Right cardiac atrium (tissue), 5 donors: ENCODE data around the gene HYDIN. TPM values are rescaled to one million over a fixed set of nuclear protein-coding genes. Genes with fewer than 3 reads are reported as not detected.
A peak's percentile ranks its signal among the peaks of the same experiment; 100 is the strongest.
"Not testable (repeated sequence)": the region's sequence is repeated elsewhere in the genome, so short reads cannot be mapped to it uniquely, and the experiment has no call there.

Experiments
- ATAC-seq, 2 donors: fragments of 200-7000 bp; cut with Tn5 transposase; one replicate each; pipeline versions ENCODE4 v1.8.0 to v1.9.1; 2020; ENCODE audit warnings: moderate library complexity in 2 of 2, mild to moderate bottlenecking in 1 of 2
- DNase-seq, 3 donors: peaks; one replicate each; pipeline ENCODE4 v3.0.0-alpha.2; 2020
- H3K27ac ChIP-seq: one replicate; pipeline ENCODE4 v1.5.1; 2013; ENCODE audit warnings: mild to moderate bottlenecking, low read length, control low read depth, moderate library complexity
- H3K27me3 ChIP-seq: one replicate; pipeline ENCODE4 v1.6.1; 2013; ENCODE audit not compliant: control insufficient read depth, insufficient read depth
- H3K4me1 ChIP-seq: one replicate; pipeline ENCODE4 v1.6.1; 2013; ENCODE audit warnings: low read length; ENCODE audit not compliant: control insufficient read depth, insufficient read depth
- H3K4me3 ChIP-seq: one replicate; pipeline ENCODE4 v1.5.1; 2013; ENCODE audit warnings: low read length, control low read depth
- H3K9me3 ChIP-seq: one replicate; pipeline ENCODE4 v1.6.1; 2013; ENCODE audit warnings: low read length; ENCODE audit not compliant: control insufficient read depth
- WGBS: extraction: QIAGEN DNeasy Blood & Tissue Kit; methylation state at CpG from one replicate; pipeline ENCODE4 v1.1.7; 2013; 5-methylcytosine and 5-hydroxymethylcytosine counted together
- intact Hi-C, 4 donors: fragments of 100-400 bp; cut with DNase I; formaldehyde crosslinking; loops; one replicate each; pipeline versions ENCODE4 v1.11.0 to v1.14.0; 2022 to 2023
- polyA plus RNA-seq: library from polyadenylated mRNA; stranded (reverse); fragments of 200-250 nt; gene quantifications from one replicate; pipeline ENCODE4 v1.2.3, GENCODE V29; 2013
- total RNA-seq, 4 donors: library from RNA; stranded (reverse); fragmentation: NEBNext Ultra II Directional; extraction: Animal tissue kit (Norgen Biotek cat#: 25700); gene quantifications; one replicate each; pipeline ENCODE4 v1.2.1, GENCODE V29; 2021
- donor health status: healthy with polysubstance abuse.
- donor health status: DM: no; HTN: yes; CAD: no.
- donor health status: DM: no; HTN: no; CAD: no.
- donor health status: DM: no; HTN: yes; CAD: no; lungs with severe emphysema.
- donor health status: DM: yes; HTN: yes; CAD: no.

The HYDIN gene
- total and polyA plus RNA-seq, 5 donors = 0.57 to 2.3 (median 2.1) TPM

GRCh38 chr16:70822734-70823133, 407.8 kb downstream of the HYDIN start:
- H3K4me1 ChIP-seq, H3K27ac ChIP-seq, ATAC-seq, intact Hi-C loops, H3K27me3 ChIP-seq, H3K9me3 ChIP-seq, H3K4me3 ChIP-seq, DNase-seq: not testable (repeated sequence)
- 44% methylated on average over 1 of the region's 2 CpGs for WGBS

DNA sequence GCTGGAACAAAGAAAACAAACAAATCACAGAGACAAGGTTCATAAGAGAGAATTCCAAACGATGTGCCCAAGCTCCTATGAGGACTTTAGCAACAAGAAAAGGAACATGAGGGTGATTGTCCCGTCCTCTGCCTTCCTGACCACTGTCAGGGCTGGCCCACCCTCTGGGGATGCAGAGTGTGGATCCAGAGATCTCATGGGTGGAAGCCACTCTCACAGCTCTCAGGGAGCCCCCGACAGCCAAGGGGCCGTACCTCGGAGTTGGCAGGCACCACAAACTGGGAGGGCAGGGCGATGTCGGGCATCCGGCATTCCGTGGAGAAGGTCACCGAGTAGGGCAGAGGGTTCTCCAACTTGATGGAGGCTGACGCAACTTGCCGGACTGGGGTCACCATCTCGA, 412.4 kb downstream of the HYDIN start:
- intact Hi-C loops, H3K27ac ChIP-seq, H3K27me3 ChIP-seq, H3K9me3 ChIP-seq, H3K4me3 ChIP-seq, H3K4me1 ChIP-seq, DNase-seq, ATAC-seq: not testable (repeated sequence)
- 81% methylated on average over 11 of the region's 13 CpGs for WGBS

DNA sequence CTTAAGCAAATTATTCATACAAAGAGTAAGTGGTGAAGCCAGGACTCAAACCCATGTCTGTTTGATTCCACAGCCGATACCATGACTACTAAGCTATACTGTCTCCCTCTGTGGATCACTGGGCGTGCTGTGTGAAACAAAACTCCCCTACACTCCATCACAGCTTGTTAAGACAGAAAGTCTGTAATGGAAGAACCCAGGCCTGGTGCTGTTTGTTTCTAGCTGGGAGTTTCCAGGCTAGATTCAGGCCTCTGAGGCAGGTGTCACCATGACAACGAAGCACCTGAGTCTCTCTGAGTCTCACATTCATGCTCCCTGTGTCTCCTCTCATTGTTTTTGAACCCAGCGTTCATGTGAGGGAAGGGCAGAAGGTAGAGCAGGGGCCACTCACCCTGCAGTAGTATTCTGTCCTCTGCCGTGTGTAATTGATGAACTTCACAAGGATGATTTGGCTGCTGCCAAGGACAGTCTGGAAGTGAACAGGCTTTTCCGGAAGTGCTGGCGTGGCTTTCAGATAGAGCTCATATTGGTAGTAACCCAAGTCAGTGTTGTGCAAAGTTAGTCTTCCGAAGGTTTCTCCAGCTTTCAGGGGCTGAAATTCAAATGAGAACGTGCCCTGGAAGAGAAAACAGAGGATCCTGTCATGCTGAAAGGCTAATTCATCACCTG, 421.0 kb downstream of the HYDIN start:
- H3K4me3 ChIP-seq = no peak overlapping the region
- H3K27me3 ChIP-seq = no peaks in the 10 kb centered on the region
- ATAC-seq (no peak), DNase-seq (no peak)
- no peak overlapping the region for H3K27ac ChIP-seq
- intact Hi-C loops = loop anchor here in 1 of 4 donors (10.0 kb wide), 1 partner anchor 545 kb away; the partner anchor contains the start of gene CALB2
- H3K9me3 ChIP-seq = no peaks in the 10 kb centered on the region
- 70% methylated on average over 9 of the region's 9 CpGs for WGBS
- no peaks in the 10 kb centered on the region for H3K4me1 ChIP-seq

GRCh38 chr16:70808371-70808770, 422.2 kb downstream of the HYDIN start:
- intact Hi-C loops = loop anchor here in 1 of 4 donors (10.0 kb wide), 1 partner anchor 546 kb away; the partner anchor contains the start of gene CALB2
- ATAC-seq (no peak), DNase-seq (no peak)
- Histone ChIP-seq H3K27ac (no peak overlapping the region), H3K27me3 (no peaks in the 10 kb centered on the region), H3K4me1 (no peaks in the 10 kb centered on the region), H3K9me3 (peaks cover 2% of the 10 kb centered on the region), H3K4me3 (no peak overlapping the region)

- DNase-seq (no peak), ATAC-seq (no peak)
- Histone ChIP-seq H3K4me1 (no peaks in the 10 kb centered on the region), H3K27me3 (no peaks in the 10 kb centered on the region), H3K4me3 (no peak overlapping the region), H3K27ac (no peak overlapping the region), H3K9me3 (peaks cover 2% of the 10 kb centered on the region)
- intact Hi-C loops = loop anchor here in 1 of 4 donors (10.0 kb wide), 1 partner anchor 549 kb away; the partner anchor contains the start of gene CALB2
- 64% methylated on average over 3 of the region's 3 CpGs for WGBS
Observed at GRCh38 chr16:70805787-70806186, 424.7 kb downstream of the HYDIN start.

DNA sequence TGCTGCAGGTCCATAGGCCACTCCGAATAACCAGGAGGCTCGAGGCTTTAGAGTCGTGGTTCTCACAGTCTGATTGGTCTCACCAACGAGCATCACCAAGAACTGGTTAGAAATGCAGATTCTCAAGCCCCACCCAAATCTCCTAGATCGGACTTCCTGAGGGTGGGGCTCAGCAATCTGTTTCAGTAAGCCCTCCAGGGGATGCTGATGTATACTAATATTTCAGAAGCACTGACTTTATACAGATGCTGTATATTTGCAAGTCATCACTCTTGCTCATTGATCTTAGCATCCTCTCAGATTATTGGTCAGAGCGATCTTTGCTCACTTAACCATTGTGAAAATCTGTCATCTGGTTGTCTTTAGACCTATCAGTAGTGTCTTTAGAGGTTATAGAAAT, 425.1 kb downstream of the HYDIN start:
- DNase-seq (no peak), ATAC-seq (no peak)
- intact Hi-C loops = loop anchor here in 1 of 4 donors (10.0 kb wide), 1 partner anchor 549 kb away; the partner anchor contains the start of gene CALB2
- 68% methylated on average over 6 of the region's 6 CpGs for WGBS
- Histone ChIP-seq H3K27me3 (no peaks in the 10 kb centered on the region), H3K27ac (no peak overlapping the region), H3K4me1 (peaks cover 2% of the 10 kb centered on the region), H3K9me3 (peaks cover 2% of the 10 kb centered on the region), H3K4me3 (no peak overlapping the region)

DNA sequence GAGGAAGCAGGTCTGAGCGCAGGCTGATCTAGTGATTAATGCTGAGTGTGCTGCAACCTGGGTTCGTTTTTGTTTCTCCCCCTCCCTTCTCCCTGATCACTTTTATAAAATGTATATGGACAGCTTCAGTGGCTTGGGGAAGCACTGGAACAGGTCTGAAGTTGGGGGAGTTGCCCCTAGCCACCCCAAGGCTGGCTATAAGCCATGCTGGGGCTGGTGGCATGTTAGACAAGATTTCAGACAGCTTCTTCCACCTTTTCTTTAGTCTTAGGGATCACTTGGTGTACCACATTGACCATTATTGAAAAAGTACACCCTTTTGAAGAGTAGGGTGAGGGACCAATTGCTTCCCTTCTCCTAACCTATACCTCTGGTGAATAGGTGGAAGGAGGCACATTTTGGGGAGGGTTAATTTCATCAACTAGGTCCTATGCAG, 425.8 kb downstream of the HYDIN start:
- WGBS = 52% methylated on average over 2 of the region's 2 CpGs
- intact Hi-C loops = loop anchor here in 1 of 4 donors (10.0 kb wide), 1 partner anchor 550 kb away; the partner anchor contains the start of gene CALB2
- H3K4me3 ChIP-seq = no peak overlapping the region
- DNase-seq = no peak
- no peak overlapping the region for H3K27ac ChIP-seq
- H3K4me1 ChIP-seq = peaks cover 4% of the 10 kb centered on the region
- H3K27me3 ChIP-seq = no peaks in the 10 kb centered on the region
- H3K9me3 ChIP-seq = peaks cover 2% of the 10 kb centered on the region
- ATAC-seq = no peak

- intact Hi-C loops = loop anchor here in 1 of 4 donors (10.0 kb wide), 1 partner anchor 551 kb away; the partner anchor contains the start of gene CALB2
- H3K27ac ChIP-seq = no peak overlapping the region
- H3K27me3 ChIP-seq = no peaks in the 10 kb centered on the region
- H3K4me3 ChIP-seq = no peak overlapping the region
- no peak for ATAC-seq
- peaks cover 2% of the 10 kb centered on the region for H3K9me3 ChIP-seq
- peaks cover 4% of the 10 kb centered on the region for H3K4me1 ChIP-seq
- no peak for DNase-seq
- 58% methylated on average over 8 of the region's 8 CpGs for WGBS
Observed at GRCh38 chr16:70804153-70804733, 426.3 kb downstream of the HYDIN start.

DNA sequence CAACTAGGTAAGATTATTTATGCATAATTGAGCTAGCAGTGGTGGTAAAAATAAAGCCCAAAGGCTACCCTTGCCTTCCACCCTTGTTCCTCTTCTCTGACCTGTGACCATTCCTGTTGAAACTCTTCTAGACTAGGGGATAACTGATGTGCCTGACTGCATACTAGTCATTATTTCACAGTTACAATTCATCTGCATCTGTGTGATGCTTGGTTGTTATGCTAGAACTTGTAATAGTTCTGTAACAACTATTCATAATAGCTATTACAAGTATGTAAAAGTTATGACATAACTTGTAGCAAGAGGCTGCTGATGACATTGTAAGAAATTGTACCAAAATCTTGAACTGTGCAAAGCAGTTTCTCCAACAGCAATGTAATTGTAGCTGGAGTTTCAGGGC, 427.2 kb downstream of the HYDIN start:
- DNase-seq (no peak), ATAC-seq (no peak)
- Histone ChIP-seq H3K27me3 (no peaks in the 10 kb centered on the region), H3K27ac (no peak overlapping the region), H3K4me3 (no peak overlapping the region), H3K4me1 (peaks cover 4% of the 10 kb centered on the region), H3K9me3 (peaks cover 2% of the 10 kb centered on the region)
- intact Hi-C loops = loop anchor here in 1 of 4 donors (10.0 kb wide), 1 partner anchor 551 kb away; the partner anchor contains the start of gene CALB2

DNA sequence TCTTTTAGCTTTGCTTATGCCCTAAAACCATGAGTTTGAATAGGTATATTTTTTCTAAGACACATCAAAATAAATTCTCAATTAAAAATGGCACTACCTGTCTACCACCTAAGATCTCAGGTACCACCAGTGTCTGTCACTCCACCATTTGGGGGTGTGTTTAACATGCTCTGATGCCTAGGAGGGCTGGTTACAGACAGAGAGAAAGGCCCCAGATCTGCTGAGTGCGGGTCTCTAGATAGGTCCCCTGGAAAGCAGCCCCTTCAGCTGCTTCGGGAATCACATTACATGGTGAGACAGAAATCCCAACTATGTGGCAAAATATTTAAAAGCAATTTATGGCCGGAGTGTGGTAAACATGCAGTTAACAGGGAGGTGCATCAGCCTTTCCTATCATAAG, 428.9 kb downstream of the HYDIN start:
- no peaks in the 10 kb centered on the region for H3K27me3 ChIP-seq
- intact Hi-C loops = loop anchor here in 1 of 4 donors (10.0 kb wide), 1 partner anchor 553 kb away; the partner anchor contains the start of gene CALB2
- peaks cover 2% of the 10 kb centered on the region for H3K9me3 ChIP-seq
- H3K4me1 ChIP-seq = peaks cover 4% of the 10 kb centered on the region
- no peak overlapping the region for H3K27ac ChIP-seq
- ATAC-seq (no peak), DNase-seq (no peak)
- WGBS = 61% methylated on average over 3 of the region's 3 CpGs
- H3K4me3 ChIP-seq = no peak overlapping the region

DNA sequence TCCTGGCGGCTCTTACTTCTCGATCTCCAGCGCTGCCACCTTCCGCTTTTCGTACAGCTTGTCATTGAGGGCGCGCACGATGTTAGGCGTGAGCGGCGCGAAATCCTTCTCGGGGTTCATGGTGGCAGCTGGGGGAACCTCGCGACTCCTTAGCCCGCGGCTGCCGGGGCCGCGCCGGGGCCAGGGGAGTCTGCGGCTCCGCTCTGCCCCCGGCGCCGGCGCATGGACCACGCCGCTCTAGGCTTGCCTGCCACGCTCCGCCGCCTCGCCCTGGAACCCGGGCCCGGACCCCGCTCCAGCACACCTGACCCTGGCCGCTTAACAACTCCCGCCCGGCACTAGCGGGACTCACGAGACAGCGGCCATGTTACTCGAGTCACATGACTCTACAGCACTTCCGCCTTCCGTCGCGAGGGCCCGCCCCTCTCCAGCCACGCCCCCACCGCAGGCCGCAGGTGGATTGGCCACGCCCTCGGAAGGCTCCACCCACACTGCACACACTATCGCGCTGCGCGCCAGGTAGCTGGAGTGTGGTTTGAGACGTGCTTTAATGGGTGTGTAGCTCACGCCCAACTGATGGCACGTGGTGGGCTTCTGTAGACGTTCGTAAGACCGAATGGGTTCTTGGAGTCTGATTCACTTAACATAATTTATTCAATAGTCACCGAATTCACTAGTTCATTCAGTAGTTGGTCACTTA, 429.6 kb downstream of the HYDIN start, which contains the start of gene VAC14:
Gene VAC14, minus strand, starts transcription at position 378 of the 700 bp plus-strand sequence. Its CDS starts 258 bp downstream, at position 120.
- WGBS = under 1% methylated on average over 64 of the region's 64 CpGs
- DNase-seq (peak; percentile 89 to 96 (median 95)), ATAC-seq (peak; percentile 98)
- H3K27ac ChIP-seq = no peak within 1 kb of the TSS
- peaks cover 4% of the 10 kb centered on the region for H3K4me1 ChIP-seq
- H3K4me3 ChIP-seq = peak within 1 kb of the TSS; percentile 99
- peaks cover 2% of the 10 kb centered on the region for H3K9me3 ChIP-seq
- H3K27me3 ChIP-seq = no peaks in the 10 kb centered on the region
- intact Hi-C loops = loop anchor here in 1 of 4 donors (10.0 kb wide), 1 partner anchor 554 kb away; the partner anchor contains the start of gene CALB2
